Endodermal cell (in vitro differentiated cells): ENCODE results near the gene CAMTA1. TPM values are rescaled to one million over a fixed set of nuclear protein-coding genes. Genes with fewer than 3 reads are reported as not detected.
A peak's percentile ranks its signal among the peaks of the same experiment; 100 is the strongest.

ENCODE experiments used
- DNase-seq: peaks from one replicate; pipeline ENCODE4 v3.0.0-alpha.2; 2017
- H3K27ac ChIP-seq: 2 replicates; pipeline ENCODE4 v1.5.1; 2013; ENCODE audit warnings: mild to moderate bottlenecking, low read depth, low read length, moderate library complexity
- H3K27me3 ChIP-seq: 2 replicates; pipeline ENCODE4 v1.6.1; 2013; ENCODE audit warnings: mild to moderate bottlenecking, low read length, moderate library complexity; ENCODE audit not compliant: insufficient read depth, control insufficient read depth, poor library complexity, severe bottlenecking
- H3K36me3 ChIP-seq: 2 replicates; pipeline ENCODE4 v1.7.0; 2013; ENCODE audit warnings: mild to moderate bottlenecking, low read length, moderate library complexity; ENCODE audit not compliant: control insufficient read depth, insufficient read depth
- H3K4me1 ChIP-seq: one replicate; pipeline ENCODE4 v1.7.0; 2013; ENCODE audit warnings: low read length; ENCODE audit not compliant: control insufficient read depth, insufficient read depth
- H3K4me3 ChIP-seq: 2 replicates; pipeline ENCODE4 v1.5.1; 2013; ENCODE audit warnings: mild to moderate bottlenecking, low read length, moderate library complexity
- H3K9ac ChIP-seq: 2 replicates; pipeline ENCODE4 v1.6.1; 2013; ENCODE audit warnings: mild to moderate bottlenecking, low read length, moderate library complexity; ENCODE audit not compliant: poor library complexity, severe bottlenecking; ENCODE audit errors: extremely low read depth
- H3K9me3 ChIP-seq: 2 replicates; pipeline ENCODE4 v1.6.1; 2013; ENCODE audit warnings: mild to moderate bottlenecking, low read length, moderate library complexity; ENCODE audit not compliant: control insufficient read depth
- H3K27ac Mint-ChIP-seq: 2 replicates; pipeline ENCODE4 v1.8.0; 2020; ENCODE audit warnings: mixed read lengths
- H3K27me3 Mint-ChIP-seq: 2 replicates; pipeline ENCODE4 v1.8.0; 2021; ENCODE audit warnings: mild to moderate bottlenecking, mixed read lengths; ENCODE audit not compliant: insufficient read depth
- H3K36me3 Mint-ChIP-seq: 2 replicates; pipeline ENCODE4 v1.8.0; 2020; ENCODE audit warnings: low read depth, mixed read lengths
- H3K4me1 Mint-ChIP-seq: 2 replicates; pipeline ENCODE4 v1.8.0; 2020; ENCODE audit warnings: mixed read lengths
- H3K4me3 Mint-ChIP-seq: 2 replicates; pipeline ENCODE4 v1.8.0; 2020; ENCODE audit warnings: mild to moderate bottlenecking, moderate library complexity, mixed read lengths
- H3K9me3 Mint-ChIP-seq: 2 replicates; pipeline ENCODE4 v1.8.0; 2020; ENCODE audit warnings: mild to moderate bottlenecking, mixed read lengths
- WGBS, 2 experiments: methylation state at CpG; one replicate each; pipeline versions ENCODE4 v1.1.5 to v1.1.7; 2013; ENCODE audit warnings: missing lambda C conversion rate in 2 of 2, mixed read lengths in 1 of 2; ENCODE audit not compliant: insufficient coverage in 1 of 2, insufficient read length in 1 of 2; 5-methylcytosine and 5-hydroxymethylcytosine counted together
- total RNA-seq, 2 donors: library from RNA; stranded (reverse); fragmentation: NEBNext Ultra II Directional in 1 of 2; extraction: Animal tissue kit (Norgen Biotek cat#: 25700) in 1 of 2; gene quantifications; 2 replicates in 1 of 2; 3 replicates in 1 of 2; pipeline ENCODE4 v1.2.1, GENCODE V29; 2021
- TF ChIP-seq, protein P1 (sequence below): fragments of 200-600 bp; sonication (generic); conservative IDR thresholded peaks from 2 replicates; pipeline ENCODE4 v1.5.0; 2021; ENCODE audit warnings: antibody characterized with exemption, mild to moderate bottlenecking

The CAMTA1 gene
- total RNA-seq, 2 donors from 2014 or later = 123 to 137 TPM

DNA sequence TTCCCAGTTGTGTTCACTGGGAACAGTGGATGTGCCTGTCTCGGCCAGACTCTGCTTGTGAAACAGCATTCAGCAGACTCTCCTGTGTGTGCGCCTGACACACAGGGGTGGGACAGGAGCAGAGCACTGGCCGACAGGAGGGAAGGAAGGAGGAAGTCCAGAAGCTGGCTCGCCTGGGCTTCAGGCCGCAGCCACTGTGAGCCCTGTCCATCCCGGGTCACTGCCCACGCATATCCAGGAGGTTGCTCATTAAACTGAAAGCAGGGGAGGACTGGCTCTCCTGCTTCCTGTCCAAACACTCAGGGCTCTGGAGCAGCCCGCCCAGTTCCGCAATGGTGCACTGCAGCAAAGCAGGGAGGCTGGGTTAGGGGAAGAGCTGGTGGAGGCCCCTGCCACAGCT, 767.1 kb downstream of the CAMTA1 start:
- Mint-ChIP-seq H3K4me3 (no peak overlapping the region), H3K27me3 (peaks cover 25% of the 10 kb centered on the region), H3K27ac (no peak overlapping the region), H3K36me3 (no peaks in the 10 kb centered on the region), H3K4me1 (peaks cover 34% of the 10 kb centered on the region), H3K9me3 (peaks cover 3% of the 10 kb centered on the region)
- no peaks in the 10 kb centered on the region for H3K36me3 ChIP-seq
- H3K4me1 ChIP-seq = peaks cover 3% of the 10 kb centered on the region
- 67 to 81% methylated on average over 4 to 9 of the region's 9 CpGs for WGBS, 2 experiments
- no peaks in the 10 kb centered on the region for H3K27me3 ChIP-seq
- no peak overlapping the region for H3K27ac ChIP-seq
- TF ChIP-seq, protein P1, sequence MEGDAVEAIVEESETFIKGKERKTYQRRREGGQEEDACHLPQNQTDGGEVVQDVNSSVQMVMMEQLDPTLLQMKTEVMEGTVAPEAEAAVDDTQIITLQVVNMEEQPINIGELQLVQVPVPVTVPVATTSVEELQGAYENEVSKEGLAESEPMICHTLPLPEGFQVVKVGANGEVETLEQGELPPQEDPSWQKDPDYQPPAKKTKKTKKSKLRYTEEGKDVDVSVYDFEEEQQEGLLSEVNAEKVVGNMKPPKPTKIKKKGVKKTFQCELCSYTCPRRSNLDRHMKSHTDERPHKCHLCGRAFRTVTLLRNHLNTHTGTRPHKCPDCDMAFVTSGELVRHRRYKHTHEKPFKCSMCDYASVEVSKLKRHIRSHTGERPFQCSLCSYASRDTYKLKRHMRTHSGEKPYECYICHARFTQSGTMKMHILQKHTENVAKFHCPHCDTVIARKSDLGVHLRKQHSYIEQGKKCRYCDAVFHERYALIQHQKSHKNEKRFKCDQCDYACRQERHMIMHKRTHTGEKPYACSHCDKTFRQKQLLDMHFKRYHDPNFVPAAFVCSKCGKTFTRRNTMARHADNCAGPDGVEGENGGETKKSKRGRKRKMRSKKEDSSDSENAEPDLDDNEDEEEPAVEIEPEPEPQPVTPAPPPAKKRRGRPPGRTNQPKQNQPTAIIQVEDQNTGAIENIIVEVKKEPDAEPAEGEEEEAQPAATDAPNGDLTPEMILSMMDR = no peak
- H3K4me3 ChIP-seq = no peak overlapping the region
- no peak for DNase-seq
- H3K9me3 ChIP-seq = no peaks in the 10 kb centered on the region
- no peak overlapping the region for H3K9ac ChIP-seq

DNA sequence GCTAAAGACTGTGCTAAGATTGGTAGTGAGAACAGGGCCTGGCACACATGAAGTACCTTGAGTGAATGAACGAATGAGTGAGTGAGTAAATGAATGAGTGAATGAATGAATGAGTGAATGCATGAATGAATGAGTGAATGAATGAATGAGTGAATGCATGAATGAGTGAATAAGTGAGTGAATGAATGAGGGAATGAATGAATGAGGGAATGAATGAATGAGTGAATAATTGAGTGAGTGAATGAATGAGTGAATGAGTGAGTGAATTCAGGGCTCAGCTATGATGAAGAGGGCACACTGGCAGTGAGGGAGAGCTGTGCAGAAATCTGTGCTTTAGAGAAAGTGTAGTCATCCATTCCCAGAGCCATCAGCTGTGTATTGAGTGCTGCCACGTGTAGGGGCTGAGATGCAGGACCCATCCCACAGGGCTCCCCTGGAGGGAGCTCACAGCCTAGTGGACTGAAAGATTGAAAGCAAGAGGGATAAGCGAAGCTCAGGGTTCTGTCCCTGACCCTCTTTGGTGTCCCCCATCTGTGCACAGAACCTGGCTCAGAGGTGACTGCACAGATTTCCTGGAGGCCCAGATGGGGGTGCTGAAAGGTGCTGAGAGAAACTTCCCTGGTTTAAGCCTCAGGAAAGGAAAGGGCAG, 767.9 kb downstream of the CAMTA1 start:
- H3K27me3 ChIP-seq = no peaks in the 10 kb centered on the region
- H3K27ac ChIP-seq = no peak overlapping the region
- H3K36me3 ChIP-seq = no peaks in the 10 kb centered on the region
- no peak overlapping the region for H3K4me3 ChIP-seq
- Mint-ChIP-seq H3K27ac (no peak overlapping the region), H3K27me3 (peaks cover 27% of the 10 kb centered on the region), H3K9me3 (peaks cover 3% of the 10 kb centered on the region), H3K4me1 (peaks cover 38% of the 10 kb centered on the region), H3K36me3 (no peaks in the 10 kb centered on the region), H3K4me3 (no peak overlapping the region)
- 80 to 82% methylated on average over 2 to 3 of the region's 3 CpGs for WGBS, 2 experiments
- no peak for DNase-seq
- H3K4me1 ChIP-seq = peaks cover 3% of the 10 kb centered on the region
- TF ChIP-seq, protein P1 = no peak
- H3K9ac ChIP-seq = no peak overlapping the region
- H3K9me3 ChIP-seq = no peaks in the 10 kb centered on the region

DNA sequence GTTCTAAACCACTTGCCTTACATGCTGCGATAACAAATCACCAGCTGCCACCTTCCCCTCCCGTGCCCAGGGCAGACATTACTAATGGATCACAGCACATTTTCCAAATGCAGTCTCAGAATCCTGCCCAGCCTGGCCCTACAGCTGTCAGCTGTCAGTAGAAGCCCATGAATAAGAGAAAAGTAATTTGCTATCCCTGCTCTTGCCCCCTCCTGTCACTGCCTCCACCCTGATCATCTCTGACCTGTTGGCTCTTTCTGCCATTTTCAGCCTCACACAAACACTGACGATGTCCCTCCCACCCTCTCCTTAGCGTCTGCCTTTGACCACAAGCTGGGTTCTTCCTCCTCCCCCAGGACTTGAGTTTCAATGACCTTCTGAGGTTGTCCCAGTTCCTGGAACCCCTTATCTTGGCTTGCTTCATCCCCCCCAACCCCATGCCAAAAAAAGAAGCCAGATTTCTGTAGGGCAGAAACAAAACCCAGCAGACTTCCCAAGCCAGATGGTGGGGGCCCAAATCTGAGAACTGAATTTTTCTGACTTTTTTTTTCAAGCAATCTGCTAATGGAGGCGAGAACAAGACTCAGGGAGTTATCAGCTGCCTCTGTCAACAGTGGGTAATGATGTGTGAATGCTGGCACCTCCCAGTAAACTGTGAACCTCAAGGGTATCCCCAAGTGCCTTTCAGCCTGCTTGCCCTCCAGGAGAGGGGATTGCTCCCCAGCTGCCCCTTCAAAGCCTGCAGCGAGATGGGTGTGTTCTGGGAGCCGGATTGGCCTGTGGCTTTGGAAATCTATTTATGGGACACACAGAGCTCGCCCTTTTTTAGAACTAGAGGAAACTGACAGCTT, 769.4 kb downstream of the CAMTA1 start:
- peaks cover 3% of the 10 kb centered on the region for H3K4me1 ChIP-seq
- 45 to 74% methylated on average over 2 to 8 of the region's 8 CpGs for WGBS, 2 experiments
- TF ChIP-seq, protein P1 = no peak
- Mint-ChIP-seq H3K4me1 (peaks cover 34% of the 10 kb centered on the region), H3K27ac (no peak overlapping the region), H3K9me3 (peaks cover 3% of the 10 kb centered on the region), H3K4me3 (no peak overlapping the region), H3K27me3 (peaks cover 30% of the 10 kb centered on the region), H3K36me3 (no peaks in the 10 kb centered on the region)
- no peak overlapping the region for H3K9ac ChIP-seq
- H3K36me3 ChIP-seq = no peaks in the 10 kb centered on the region
- DNase-seq = peak; percentile 57
- no peak overlapping the region for H3K27ac ChIP-seq
- H3K9me3 ChIP-seq = no peaks in the 10 kb centered on the region
- H3K4me3 ChIP-seq = no peak overlapping the region
- H3K27me3 ChIP-seq = no peaks in the 10 kb centered on the region
